ENCODE results near the gene MAPT.
A peak's percentile ranks its signal among the peaks of the same experiment; 100 is the strongest.

The MAPT gene

DNA sequence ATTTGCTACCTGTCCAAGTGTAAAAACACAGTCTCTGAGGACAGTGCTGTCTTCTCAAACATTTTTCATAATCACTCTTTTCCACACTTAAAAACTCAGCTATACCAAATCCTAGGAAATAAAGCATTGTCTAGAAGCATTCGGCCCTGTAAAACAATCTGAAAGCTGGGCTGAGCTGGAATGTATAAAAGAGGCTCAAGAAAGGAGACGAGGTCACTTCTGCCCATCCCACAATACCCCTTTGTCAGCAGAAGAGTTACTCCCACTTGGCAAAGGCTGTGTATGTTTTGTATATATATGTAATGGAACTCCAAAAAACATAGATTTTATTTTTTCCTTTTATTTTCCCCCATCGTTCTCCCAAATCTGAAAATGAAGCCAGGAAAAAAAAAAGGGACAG, 148.6 kb downstream of the MAPT start:
- TF ChIP-seq, protein P1, sequence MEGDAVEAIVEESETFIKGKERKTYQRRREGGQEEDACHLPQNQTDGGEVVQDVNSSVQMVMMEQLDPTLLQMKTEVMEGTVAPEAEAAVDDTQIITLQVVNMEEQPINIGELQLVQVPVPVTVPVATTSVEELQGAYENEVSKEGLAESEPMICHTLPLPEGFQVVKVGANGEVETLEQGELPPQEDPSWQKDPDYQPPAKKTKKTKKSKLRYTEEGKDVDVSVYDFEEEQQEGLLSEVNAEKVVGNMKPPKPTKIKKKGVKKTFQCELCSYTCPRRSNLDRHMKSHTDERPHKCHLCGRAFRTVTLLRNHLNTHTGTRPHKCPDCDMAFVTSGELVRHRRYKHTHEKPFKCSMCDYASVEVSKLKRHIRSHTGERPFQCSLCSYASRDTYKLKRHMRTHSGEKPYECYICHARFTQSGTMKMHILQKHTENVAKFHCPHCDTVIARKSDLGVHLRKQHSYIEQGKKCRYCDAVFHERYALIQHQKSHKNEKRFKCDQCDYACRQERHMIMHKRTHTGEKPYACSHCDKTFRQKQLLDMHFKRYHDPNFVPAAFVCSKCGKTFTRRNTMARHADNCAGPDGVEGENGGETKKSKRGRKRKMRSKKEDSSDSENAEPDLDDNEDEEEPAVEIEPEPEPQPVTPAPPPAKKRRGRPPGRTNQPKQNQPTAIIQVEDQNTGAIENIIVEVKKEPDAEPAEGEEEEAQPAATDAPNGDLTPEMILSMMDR (IDR thresholded peaks at IDR 0.05; ENCODE audit: borderline replicate concordance, extremely low read depth, low read length, poor library complexity, severe bottlenecking) = no peak
- TF ChIP-seq EZH2 (IDR thresholded peaks at IDR 0.05; ENCODE audit: borderline replicate concordance, low read depth, low read length, severe bottlenecking) = no peak

DNA sequence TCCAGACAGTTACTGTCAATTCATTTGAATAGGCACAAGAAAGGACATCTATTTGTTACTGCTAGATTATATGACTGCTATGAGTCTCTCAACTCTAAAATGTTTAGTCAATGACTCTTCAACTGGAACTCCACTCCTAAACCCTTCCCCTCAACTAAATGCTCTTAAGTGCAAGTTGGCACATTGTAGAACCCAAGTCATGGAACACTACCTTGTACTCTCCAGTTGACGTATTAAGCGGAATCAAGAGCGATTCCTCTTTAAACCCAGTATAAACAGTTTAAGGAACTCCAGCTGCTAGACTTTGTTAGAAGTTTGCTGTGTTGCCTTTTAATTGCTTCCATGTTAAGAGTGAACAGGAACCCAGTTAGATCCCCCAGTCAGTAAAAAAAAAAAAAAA, 149.3 kb downstream of the MAPT start:
- peaks cover 15% of the 10 kb centered on the region; the same call in 1 of the 2 replicates for H4K20me1 ChIP-seq (ENCODE audit: insufficient read depth, low read length)

More for the DNA sequence above, 148.6 kb downstream of the MAPT start:
- H3K79me2 ChIP-seq (ENCODE audit: insufficient read depth, low read length) = peaks cover 18% of the 10 kb centered on the region; the same call in 1 of the 2 replicates
- H2AFZ ChIP-seq (ENCODE audit: low read depth, low read length) = no peak overlapping the region
- peaks cover 18% of the 10 kb centered on the region for H4K20me1 ChIP-seq (ENCODE audit: insufficient read depth, low read length)
- H3K27ac ChIP-seq (ENCODE audit: low read length) = no peak overlapping the region
- H3K4me1 ChIP-seq (ENCODE audit: insufficient read depth, low read length) = no peaks in the 10 kb centered on the region
- H3K27me3 ChIP-seq (ENCODE audit: insufficient read depth, low read length, poor library complexity) = no peaks in the 10 kb centered on the region
- no peak overlapping the region for H3K4me3 ChIP-seq (ENCODE audit: low read depth in 1 of 2, low read length in 2 of 2)
- ATAC-seq (ENCODE audit: insufficient read depth, low read depth) (no peak), DNase-seq (no peak)
- no peak overlapping the region for H3K4me2 ChIP-seq (ENCODE audit: insufficient read depth, low read length)
- no peak overlapping the region for H3K9ac ChIP-seq (ENCODE audit: low read depth, low read length)
- no peaks in the 10 kb centered on the region for H3K9me3 ChIP-seq (ENCODE audit: insufficient read depth, low read length, severe bottlenecking)
- peaks cover 97% of the 10 kb centered on the region for H3K36me3 ChIP-seq (ENCODE audit: insufficient read depth, low read length)

DNA sequence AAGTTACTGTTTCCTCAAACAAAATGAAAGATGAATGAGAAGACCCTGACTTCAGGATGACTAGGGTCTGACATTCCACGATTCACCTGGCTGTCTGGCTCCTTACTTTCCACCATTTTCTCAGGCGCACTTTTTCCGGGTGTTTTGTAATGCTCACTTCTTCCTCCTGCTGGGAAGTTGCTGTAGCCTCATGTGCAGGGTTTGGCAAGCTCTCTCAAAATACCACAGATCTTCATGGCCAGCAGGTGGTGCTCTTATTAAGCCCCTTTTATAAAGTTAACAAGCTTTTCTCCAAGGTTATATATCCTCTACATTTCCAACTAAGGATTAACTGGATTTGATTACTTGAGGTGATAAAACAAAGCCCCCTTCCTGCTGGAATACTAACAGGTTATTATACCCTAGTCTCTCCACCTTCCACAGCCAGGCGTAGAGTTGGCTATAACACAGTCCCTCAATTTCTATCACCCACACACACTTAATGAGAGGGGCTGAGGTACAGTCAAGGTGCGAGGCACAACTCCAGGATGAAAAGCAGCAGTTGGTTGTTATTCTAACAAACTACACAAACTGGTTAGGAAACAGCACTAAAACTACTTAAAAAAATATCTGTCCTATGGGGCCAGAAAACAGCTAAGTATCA, 150.1 kb downstream of the MAPT start:
- peak; percentile 47 for DNase-seq
- peaks cover 10% of the 10 kb centered on the region; the same call in 1 of the 2 replicates for H4K20me1 ChIP-seq (ENCODE audit: insufficient read depth, low read length)
- no peak overlapping the region for H3K27ac ChIP-seq (ENCODE audit: low read length)
- H3K36me3 ChIP-seq (ENCODE audit: insufficient read depth, low read length) = peaks cover 96% of the 10 kb centered on the region
- peaks cover 20% of the 10 kb centered on the region; the same call in 1 of the 2 replicates for H3K79me2 ChIP-seq (ENCODE audit: insufficient read depth, low read length)
- H3K4me2 ChIP-seq (ENCODE audit: insufficient read depth, low read length) = no peak overlapping the region
- H2AFZ ChIP-seq (ENCODE audit: low read depth, low read length) = no peak overlapping the region
- no peak for TF ChIP-seq EZH2 (IDR thresholded peaks at IDR 0.05; ENCODE audit: borderline replicate concordance, low read depth, low read length, severe bottlenecking)
- TF ChIP-seq, protein P1 (IDR thresholded peaks at IDR 0.05; ENCODE audit: borderline replicate concordance, extremely low read depth, low read length, poor library complexity, severe bottlenecking) = peak; percentile 75
- no peaks in the 10 kb centered on the region for H3K4me1 ChIP-seq (ENCODE audit: insufficient read depth, low read length)
- no peak overlapping the region for H3K9ac ChIP-seq (ENCODE audit: low read depth, low read length)
- no peaks in the 10 kb centered on the region for H3K9me3 ChIP-seq (ENCODE audit: insufficient read depth, low read length, severe bottlenecking)
- no peaks in the 10 kb centered on the region for H3K27me3 ChIP-seq (ENCODE audit: insufficient read depth, low read length, poor library complexity)
- no peak overlapping the region for H3K4me3 ChIP-seq (ENCODE audit: low read depth in 1 of 2, low read length in 2 of 2)
- peak; percentile 70; the same call in 2 of the 3 replicates for ATAC-seq (ENCODE audit: insufficient read depth, low read depth)

More for the DNA sequence above, 149.3 kb downstream of the MAPT start:
- no peak overlapping the region for H3K4me2 ChIP-seq (ENCODE audit: insufficient read depth, low read length)
- TF ChIP-seq EZH2 (IDR thresholded peaks at IDR 0.05; ENCODE audit: borderline replicate concordance, low read depth, low read length, severe bottlenecking) = no peak
- TF ChIP-seq, protein P1 (IDR thresholded peaks at IDR 0.05; ENCODE audit: borderline replicate concordance, extremely low read depth, low read length, poor library complexity, severe bottlenecking) = no peak
- ATAC-seq (ENCODE audit: insufficient read depth, low read depth) (no peak; the same call in 2 of the 3 replicates), DNase-seq (no peak)
- H3K79me2 ChIP-seq (ENCODE audit: insufficient read depth, low read length) = peaks cover 18% of the 10 kb centered on the region; the same call in 1 of the 2 replicates
- no peak overlapping the region for H3K9ac ChIP-seq (ENCODE audit: low read depth, low read length)
- peaks cover 97% of the 10 kb centered on the region for H3K36me3 ChIP-seq (ENCODE audit: insufficient read depth, low read length)
- H3K27me3 ChIP-seq (ENCODE audit: insufficient read depth, low read length, poor library complexity) = no peaks in the 10 kb centered on the region
- H3K4me3 ChIP-seq (ENCODE audit: low read depth in 1 of 2, low read length in 2 of 2) = no peak overlapping the region
- no peak overlapping the region for H3K27ac ChIP-seq (ENCODE audit: low read length)
- no peaks in the 10 kb centered on the region for H3K4me1 ChIP-seq (ENCODE audit: insufficient read depth, low read length)
- no peak overlapping the region for H2AFZ ChIP-seq (ENCODE audit: low read depth, low read length)
- no peaks in the 10 kb centered on the region for H3K9me3 ChIP-seq (ENCODE audit: insufficient read depth, low read length, severe bottlenecking)
